Fibroblast of pulmonary artery (primary cell): ENCODE data around the gene PIKFYVE.

ENCODE experiments used
- DNase-seq: peaks from one replicate; pipeline ENCODE4 v3.0.0-alpha.2; 2010; ENCODE audit warnings: low read depth
- H3K4me3 ChIP-seq: replicated peaks from 2 replicates; pipeline ENCODE4 v1.5.1; 2011; ENCODE audit warnings: low read depth, mild to moderate bottlenecking, control low read depth, low read length, moderate library complexity
- TF ChIP-seq, protein P1 (sequence below): IDR thresholded peaks from 2 replicates; pipeline ENCODE4 v1.5.1; 2011; ENCODE audit warnings: mild to moderate bottlenecking, control low read depth, low read length, inconsistent platforms; ENCODE audit errors: missing control alignments

The PIKFYVE gene

DNA sequence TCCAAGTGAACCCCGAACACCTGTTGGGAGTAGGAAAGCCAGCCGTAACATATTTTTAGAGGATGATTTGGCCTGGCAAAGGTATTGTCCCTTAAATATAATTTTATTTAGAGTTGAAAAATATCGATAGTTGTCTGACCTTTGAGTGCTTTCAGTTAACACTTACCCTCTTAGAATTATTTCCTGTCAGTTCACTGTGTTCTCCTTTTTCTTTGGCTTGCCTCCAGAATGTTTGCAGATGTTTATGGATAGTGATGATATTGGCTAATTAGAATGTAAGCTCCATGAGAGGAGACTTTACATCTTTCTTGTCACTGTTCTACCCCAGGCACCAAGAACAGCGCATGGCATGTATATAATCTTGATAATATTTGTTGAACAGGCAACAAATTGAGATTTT is 19.8 kb downstream of the PIKFYVE start:
- no peak overlapping the region for H3K4me3 ChIP-seq
- DNase-seq = no peak
- TF ChIP-seq, protein P1, sequence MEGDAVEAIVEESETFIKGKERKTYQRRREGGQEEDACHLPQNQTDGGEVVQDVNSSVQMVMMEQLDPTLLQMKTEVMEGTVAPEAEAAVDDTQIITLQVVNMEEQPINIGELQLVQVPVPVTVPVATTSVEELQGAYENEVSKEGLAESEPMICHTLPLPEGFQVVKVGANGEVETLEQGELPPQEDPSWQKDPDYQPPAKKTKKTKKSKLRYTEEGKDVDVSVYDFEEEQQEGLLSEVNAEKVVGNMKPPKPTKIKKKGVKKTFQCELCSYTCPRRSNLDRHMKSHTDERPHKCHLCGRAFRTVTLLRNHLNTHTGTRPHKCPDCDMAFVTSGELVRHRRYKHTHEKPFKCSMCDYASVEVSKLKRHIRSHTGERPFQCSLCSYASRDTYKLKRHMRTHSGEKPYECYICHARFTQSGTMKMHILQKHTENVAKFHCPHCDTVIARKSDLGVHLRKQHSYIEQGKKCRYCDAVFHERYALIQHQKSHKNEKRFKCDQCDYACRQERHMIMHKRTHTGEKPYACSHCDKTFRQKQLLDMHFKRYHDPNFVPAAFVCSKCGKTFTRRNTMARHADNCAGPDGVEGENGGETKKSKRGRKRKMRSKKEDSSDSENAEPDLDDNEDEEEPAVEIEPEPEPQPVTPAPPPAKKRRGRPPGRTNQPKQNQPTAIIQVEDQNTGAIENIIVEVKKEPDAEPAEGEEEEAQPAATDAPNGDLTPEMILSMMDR = no peak

GRCh38 chr2:208294482-208295024 is 28.5 kb downstream of the PIKFYVE start:
- no peak for DNase-seq
- TF ChIP-seq, protein P1 = no peak
- H3K4me3 ChIP-seq = no peak overlapping the region

DNA sequence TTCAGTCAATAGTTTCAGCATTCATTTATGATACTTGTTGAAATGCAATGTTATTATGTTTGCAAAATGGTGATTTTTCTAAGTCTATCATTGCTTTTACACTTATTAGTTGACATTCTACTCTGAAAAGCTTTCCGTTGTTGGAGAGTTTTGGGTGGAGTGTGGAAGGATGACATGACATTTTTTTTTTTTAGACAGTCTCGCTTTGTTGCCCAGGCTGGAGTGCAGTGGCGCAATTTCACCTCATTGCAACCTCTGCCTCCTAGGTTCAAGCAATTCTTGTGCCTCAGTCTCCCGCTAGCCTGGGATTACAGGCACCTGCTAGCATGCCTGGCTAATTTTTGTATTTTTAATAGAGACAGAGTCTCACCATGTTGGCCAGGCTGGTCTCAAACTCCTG is 29.8 kb downstream of the PIKFYVE start:
- no peak overlapping the region for H3K4me3 ChIP-seq
- no peak for DNase-seq
- TF ChIP-seq, protein P1 = no peak

- TF ChIP-seq, protein P1 = no peak
- DNase-seq = no peak
- H3K4me3 ChIP-seq = no peak overlapping the region
Observed at GRCh38 chr2:208296610-208297009, 30.6 kb downstream of the PIKFYVE start.

DNA sequence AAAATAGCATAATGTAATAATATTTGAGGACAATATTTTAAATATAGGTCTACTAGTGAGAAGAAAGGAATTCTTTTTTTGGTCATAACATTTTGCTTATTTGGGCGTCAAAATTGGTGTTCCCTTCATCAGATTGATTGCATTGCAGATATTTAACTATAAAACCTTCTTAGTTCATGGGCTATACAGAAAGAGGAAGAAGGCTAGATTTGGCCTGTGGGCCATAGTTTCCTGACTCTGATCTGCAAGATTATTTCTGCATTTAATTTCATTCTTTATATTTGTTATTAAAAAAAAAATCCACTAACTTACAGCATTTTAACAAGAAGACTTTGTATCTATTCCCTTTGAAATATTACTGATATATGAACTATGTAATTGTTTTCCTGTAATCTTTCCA is 31.9 kb downstream of the PIKFYVE start:
- TF ChIP-seq, protein P1 = no peak
- no peak for DNase-seq
- no peak overlapping the region for H3K4me3 ChIP-seq

DNA sequence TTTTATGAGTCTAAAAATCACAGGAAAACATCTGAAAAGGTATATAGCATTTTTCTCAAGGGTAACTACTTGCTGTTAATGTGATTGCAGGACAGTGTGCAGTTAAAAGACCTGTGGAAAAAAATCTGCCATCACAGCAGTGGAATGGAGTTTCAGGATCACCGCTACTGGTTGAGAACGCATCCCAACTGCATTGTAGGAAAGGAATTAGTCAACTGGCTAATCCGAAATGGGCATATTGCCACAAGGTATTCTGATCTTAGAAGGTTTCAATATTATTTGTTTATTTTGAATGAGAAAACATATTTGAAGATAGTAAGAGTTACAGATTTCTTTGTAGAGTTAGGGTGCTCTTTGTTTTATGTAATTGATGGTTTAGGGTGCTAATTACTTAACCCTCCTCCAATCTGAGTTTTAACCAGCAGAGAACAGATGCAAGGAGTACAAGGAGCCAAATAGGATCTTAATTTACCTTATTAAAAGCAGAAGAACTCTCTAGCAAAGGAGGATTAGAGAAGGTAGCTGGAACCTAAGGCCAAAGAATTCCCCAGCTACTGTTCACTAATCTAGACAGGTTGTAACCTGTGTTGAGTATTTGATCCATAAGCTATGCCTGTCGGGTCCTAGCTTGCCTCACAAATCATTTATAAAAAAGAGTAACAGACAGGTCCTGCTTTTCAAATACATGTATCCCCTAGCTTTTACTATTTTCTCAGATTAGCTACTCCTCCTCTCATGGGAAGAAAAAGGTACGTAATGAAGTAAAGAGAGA is 35.0 kb downstream of the PIKFYVE start:
- DNase-seq = no peak
- TF ChIP-seq, protein P1 = no peak
- no peak overlapping the region for H3K4me3 ChIP-seq

DNA sequence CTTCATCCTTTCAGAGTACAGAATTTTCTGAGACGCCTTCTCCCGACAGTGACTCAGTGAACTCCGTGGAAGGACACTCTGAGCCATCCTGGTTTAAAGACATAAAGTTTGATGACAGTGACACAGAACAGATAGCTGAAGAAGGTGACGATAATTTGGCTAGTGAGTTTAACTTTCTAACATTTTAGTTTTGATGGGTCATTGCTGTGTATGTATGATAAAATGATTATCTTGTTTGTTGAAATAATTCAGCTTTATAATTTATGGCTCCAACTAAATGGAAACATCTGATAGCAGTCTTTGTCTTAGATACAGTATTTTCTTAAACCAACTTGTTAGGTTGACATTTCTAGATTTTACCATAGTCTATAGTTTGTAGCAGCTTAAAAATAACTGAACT is 38.1 kb downstream of the PIKFYVE start:
- TF ChIP-seq, protein P1 = no peak
- no peak for DNase-seq
- no peak overlapping the region for H3K4me3 ChIP-seq
